ENCODE measurements around the gene ZDHHC12.

The ZDHHC12 gene, protein sequence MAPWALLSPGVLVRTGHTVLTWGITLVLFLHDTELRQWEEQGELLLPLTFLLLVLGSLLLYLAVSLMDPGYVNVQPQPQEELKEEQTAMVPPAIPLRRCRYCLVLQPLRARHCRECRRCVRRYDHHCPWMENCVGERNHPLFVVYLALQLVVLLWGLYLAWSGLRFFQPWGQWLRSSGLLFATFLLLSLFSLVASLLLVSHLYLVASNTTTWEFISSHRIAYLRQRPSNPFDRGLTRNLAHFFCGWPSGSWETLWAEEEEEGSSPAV

GRCh38 chr9:128723866-128724743 is at the start of gene ZDHHC12:
Gene ZDHHC12 (minus strand): TSS chr9:128724127. CDS start chr9:128724093, 34 bp downstream.
- peak; percentile 97 for DNase-seq

GRCh38 chr9:128773049-128773448 is 49.1 kb upstream of the ZDHHC12 start:
- no peak for DNase-seq

DNA sequence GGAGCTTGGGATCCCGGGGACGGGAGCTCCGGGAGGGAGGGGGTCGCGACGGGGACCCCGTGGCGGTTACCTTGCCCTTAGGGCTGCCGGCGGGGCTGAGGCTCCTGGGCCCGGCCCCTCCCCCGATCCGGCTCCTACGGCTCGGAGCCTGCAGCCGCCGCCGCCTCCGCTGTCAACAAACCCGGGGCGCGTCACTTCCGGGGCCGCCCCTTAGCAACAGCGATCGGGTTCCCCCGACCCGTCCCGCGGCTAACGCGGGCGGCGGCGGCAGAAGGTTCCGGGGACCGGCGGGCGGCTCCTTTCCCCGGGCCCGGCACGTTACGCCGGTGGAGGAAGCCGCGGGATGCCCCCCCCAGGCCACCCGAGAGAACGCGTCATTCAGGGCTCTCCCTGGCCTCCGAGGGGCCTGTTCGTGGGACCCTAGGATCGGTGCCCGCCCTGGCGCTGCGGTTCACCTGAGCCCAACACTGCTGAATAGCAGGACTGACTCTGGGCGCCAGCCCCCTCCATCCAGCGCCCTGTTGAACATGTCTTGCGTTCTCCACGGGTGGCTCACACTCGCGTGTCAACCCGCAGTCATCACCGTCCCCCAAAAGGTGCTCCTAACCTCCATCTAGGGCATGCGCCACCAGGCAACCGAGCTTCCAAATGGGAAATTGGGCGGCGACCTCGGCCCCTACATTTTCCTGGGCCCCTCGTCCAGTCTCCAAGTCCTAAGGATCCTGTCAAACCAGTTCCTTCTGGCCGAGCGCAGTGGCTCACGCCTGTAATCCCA is 48.0 kb upstream of the ZDHHC12 start, which contains the start of gene ZER1:
ZER1 (minus strand) TSS at position 183 of the 775 bp plus-strand sequence. CDS start 16,362 bp downstream, outside the sequence.
- peak; percentile 63 for DNase-seq

DNA sequence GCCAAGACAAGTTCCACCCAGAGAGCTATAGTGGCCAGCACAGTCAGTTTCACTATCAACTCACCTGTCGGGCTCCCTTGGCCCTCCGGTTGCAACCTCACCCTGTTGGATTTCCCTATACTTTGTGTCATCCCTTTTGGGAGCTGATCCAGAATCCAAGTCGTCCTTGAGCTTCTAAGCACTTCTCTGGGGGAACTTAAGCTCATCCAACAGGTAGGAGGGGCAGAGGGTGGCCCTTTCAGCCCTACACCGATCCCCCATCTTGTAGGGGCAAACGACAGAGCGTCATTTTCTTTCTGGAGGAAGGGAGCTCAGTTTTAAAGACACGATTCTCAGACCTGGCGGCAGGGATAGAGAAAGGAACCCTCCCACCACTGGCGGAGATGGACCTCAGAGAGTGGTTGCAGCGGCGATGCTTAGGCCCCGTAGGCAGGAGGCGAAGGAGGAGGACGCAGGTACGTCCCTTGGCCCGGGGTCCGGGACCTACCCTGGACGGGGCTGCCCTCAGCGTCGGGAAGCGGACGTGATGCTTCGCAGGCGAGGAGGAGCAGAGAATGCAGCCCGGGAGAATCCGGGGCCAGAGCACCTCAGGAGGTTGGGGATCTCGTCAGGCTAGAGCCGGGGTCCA is 47.3 kb upstream of the ZDHHC12 start:
- DNase-seq, result no peak

DNA sequence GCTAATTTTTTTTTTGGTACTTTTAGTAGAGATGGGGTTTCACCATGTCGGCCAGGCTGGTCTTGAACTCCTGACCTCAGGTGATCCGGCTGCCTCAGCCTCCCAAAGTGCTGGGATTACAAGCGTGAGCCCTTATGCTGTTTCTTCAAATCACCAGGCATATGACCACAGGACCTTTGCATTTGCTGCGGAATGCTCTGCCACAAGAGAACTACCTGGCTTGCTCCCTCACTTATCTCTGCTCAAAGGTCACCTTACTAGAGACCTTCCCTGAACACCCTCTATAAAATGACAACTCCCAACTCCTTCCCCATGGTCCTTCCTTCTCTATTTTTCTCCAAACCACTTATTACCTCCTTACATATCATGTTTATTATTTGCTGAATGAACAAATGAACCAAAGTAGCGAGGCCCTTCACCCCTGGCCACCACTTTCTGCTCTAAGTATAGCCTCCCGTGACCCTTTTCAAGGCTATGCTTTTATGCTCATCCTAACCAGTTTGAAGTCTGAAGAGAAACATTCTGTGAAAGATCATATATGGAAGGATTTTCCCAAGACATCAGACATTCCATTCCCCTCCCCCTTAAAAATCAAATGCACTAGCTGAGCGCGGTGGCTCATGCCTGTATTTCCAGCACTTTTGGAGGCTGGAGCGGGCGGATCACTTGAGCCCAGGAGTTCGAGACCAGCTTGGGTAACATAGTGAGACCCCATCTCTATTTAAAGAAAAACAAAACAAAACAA is 46.5 kb upstream of the ZDHHC12 start:
- no peak for DNase-seq

DNA sequence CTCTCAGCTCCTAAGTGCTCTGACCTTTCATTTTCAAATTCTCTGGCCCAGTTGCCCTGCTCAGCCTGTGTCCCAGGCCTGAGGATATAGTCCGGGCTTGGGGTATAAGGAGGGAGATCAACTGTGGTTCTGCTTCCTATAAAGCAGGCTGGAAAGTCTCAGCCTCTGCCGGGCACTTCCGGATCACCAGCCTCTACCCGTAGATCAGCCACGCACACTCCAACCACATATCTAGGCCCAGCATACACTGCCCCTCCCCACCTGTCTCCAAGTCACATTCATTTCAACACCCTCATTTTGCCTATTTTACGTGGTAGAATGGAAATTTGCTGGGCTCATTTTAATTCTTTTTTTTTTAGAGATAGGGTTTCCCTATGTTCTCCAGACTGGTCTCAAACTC is 44.7 kb upstream of the ZDHHC12 start:
- no peak for DNase-seq

GRCh38 chr9:128765499-128765898 is 41.6 kb upstream of the ZDHHC12 start:
- DNase-seq, result no peak

- no peak for DNase-seq
Measured at GRCh38 chr9:128764361-128764760, 40.4 kb upstream of the ZDHHC12 start.

DNA sequence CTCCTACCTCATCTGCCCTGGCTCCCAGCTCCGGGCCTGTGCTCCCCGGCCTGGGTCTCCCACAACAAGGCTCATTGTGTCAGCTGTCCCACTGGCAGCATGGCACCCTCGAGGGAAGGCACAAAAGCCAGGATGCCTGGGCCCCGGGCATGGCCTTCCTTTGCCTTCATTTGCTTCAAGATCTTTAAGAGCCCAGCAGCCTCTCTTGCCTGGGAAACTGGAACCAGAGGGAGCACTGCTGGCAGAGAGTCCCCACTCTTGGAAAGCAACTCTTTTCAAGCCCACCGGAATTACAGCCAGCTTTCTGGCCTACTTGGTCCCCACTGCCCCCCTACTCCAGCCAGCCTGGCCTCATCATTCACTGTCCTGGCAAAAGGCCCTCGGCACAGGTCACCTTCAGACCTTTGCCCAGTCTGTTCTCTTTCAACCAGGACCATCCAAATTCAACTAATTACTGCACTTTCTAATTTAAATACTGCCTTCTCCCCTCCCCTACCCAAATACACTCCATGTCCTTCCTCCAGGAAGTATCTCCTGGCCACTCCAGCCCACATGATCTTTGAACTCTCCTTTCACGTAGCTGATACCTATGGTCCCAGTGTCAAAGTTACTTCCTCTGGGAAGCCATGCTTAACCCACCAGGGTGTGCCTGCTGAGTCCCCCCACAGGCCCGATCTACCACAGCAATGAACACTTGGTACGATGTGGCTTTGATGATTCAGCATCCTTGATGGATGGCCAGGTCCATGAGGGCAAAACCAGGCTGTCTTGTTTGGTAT is 38.9 kb upstream of the ZDHHC12 start:
- no peak for DNase-seq

- no peak for DNase-seq
Measured at GRCh38 chr9:128757602-128758001, 33.7 kb upstream of the ZDHHC12 start.

GRCh38 chr9:128753627-128754026 is 29.7 kb upstream of the ZDHHC12 start:
- DNase-seq, result no peak

- no peak for DNase-seq
Measured at GRCh38 chr9:128750926-128751595, 27.1 kb upstream of the ZDHHC12 start.

DNA sequence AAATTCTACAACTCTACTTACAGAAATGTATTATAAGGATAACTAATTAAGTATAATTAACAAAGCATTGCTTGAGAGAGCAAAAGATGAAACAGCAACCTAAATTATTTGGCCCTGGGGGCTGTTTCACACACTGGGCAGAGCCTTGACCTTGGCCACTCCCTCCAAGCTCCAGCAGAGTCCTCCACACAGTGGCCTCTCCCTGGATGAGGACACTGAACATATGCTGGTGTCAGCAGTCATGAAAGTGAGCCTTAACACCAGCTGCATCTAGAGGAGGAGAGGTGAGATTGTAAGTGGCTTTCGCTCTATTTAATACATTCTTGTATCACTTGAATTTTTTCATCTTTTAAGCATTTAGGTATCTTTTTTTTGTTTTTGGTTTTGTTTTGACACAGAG is 23.3 kb upstream of the ZDHHC12 start:
- no peak for DNase-seq

GRCh38 chr9:128743421-128743820 is 19.5 kb upstream of the ZDHHC12 start:
- no peak for DNase-seq

GRCh38 chr9:128742401-128742800 is 18.5 kb upstream of the ZDHHC12 start:
- no peak for DNase-seq

DNA sequence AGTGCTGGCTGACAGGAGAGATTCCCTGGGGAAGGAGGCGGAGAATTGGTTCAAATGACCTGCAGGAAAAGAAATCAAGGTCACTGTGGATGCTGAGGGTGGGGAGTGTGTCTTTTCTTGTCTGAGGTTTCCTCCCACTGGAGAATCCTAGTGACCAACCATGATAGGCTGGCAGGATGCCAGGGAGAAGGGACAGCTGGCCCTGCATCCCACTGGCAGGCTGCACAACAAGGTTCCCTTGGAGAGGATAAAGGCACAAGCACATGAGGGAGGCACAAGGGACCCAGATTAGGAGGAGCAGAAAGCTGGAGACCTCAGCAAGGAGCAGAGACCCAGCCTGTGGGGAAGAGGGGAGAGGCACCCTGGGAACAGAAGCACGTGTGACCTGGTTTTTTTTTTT is 11.4 kb upstream of the ZDHHC12 start:
- no peak for DNase-seq

GRCh38 chr9:128733256-128733655 is 9.3 kb upstream of the ZDHHC12 start:
- peak; percentile 87 for DNase-seq

DNA sequence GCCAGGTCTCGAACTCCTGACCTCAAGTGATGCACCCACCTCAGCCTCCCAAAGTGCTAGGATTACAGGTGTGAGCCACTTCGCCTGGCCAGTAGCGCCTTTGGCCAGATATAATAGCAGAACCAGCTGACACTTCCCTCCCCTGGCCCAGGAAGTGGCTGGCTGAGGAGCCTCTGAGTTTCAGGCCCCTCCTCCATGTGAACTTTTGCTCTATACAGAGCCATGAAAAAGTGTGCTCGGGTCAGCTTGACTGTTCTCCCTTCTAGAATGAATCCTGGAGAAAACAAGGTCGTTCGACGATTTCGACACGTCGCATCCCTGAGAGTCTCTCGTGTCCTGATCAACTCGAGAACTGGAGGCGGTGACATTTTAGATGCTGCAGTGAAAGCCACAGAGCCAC is 8.6 kb upstream of the ZDHHC12 start:
- DNase-seq, result no peak

DNA sequence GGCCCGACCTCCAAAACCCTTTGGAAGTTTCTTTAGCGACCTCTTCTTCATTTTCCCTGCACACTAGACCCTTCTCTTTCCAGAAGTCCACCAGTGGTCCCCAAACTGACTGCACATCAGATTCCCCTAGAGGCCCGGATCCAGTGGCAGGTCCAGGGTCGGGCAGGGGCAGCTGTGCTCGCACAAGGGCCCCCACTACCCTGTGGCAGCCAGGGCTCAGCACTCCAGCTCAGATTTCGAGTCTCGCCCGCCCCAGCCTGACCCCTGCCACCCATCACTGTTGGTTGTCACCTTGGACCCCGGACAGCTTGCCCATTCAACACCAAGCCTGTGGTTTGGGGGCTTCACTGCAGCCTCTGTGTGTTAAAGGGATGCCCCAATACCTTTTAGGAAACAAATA is 7.8 kb upstream of the ZDHHC12 start:
- DNase-seq, result no peak

DNA sequence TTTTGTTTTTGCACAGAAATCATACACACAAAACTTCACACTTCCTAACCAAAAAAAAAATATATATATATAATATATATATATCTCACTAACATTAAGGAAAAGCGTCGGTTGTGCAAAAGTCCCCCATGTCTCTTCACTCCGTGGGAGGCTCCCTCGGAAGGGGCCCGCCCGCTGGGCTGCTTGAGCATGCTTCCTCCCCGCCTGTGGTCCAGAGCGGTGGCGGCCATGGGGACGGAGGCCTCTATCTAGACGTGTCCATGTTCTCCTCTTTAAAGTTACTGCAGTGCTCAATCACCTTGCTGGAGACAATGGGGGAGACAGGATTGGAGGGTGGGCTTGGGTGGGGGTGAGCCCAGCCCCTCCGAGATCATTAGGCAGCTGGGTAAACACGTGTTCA is 7.2 kb upstream of the ZDHHC12 start:
- DNase-seq, result no peak
